ENCODE results near the gene GNB5.

- TF ChIP-seq CTCF (IDR thresholded peaks at IDR 0.05) (no peak), POLR2A (IDR thresholded peaks at IDR 0.05) (no peak), POLR2AphosphoS5 (IDR thresholded peaks at IDR 0.05; ENCODE audit: insufficient read depth in 1 of 2, low read depth in 1 of 2) (no peak)
Measured at GRCh38 chr15:52164631-52165265, 26.4 kb downstream of the GNB5 start.
